ENCODE data around the gene AGPS. TPM values are rescaled to one million over a fixed set of nuclear protein-coding genes. Genes with fewer than 3 reads are reported as not detected.

Gene AGPS
- total RNA-seq, 1 experiment from 2014 or later: 60.9 TPM

DNA sequence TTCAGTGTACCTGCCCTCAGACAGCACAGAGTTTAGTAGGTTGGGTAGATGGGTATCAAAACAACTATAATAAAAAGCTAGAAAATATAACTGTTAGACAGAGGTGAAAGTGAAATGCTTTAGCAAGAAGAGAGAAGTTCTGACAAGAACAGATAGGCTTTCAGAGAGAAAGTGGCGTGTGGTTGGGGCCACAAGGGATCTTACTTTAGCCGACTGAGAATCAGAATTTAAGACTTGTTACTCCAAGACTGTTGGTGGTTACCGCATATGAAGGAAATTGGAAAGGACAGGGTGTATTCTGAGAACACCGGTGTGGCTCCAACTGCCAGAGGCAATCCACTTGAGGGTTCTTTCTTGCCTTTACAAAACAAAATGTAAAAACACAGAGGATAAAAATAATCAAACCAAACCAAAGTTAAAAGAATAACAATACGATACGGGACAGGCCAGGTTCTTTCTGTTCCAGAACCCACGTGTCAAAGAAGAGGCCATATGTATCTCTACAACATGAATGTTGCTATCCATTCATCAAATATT, 44.4 kb upstream of the AGPS start:
- H3K4me3 Mint-ChIP-seq: no peak overlapping the region
- H3K23ac ChIP-seq (ENCODE audit: insufficient read length, low read depth, low read length): no peak overlapping the region
- no peak overlapping the region for H2BK15ac ChIP-seq (ENCODE audit: low read depth, low read length)
- no CpG with 5 or more reads among the region's 7 CpGs for WGBS (ENCODE audit: extremely low coverage, insufficient read length, low lambda C conversion rate)
- no peak overlapping the region for H3T11ph ChIP-seq (ENCODE audit: low read length)
- H4K20me1 ChIP-seq (ENCODE audit: control insufficient read depth, insufficient read depth, insufficient read length): no peaks in the 10 kb centered on the region
- no peak overlapping the region for H2AK5ac ChIP-seq (ENCODE audit: insufficient read length, low read length)
- H3K23me2 ChIP-seq (ENCODE audit: insufficient read length, low read depth, low read length, poor library complexity, severe bottlenecking): no peaks in the 10 kb centered on the region
- H3K27me3 ChIP-seq (ENCODE audit: insufficient read depth, low read length): no peaks in the 10 kb centered on the region
- no peaks in the 10 kb centered on the region for H3K79me1 ChIP-seq (ENCODE audit: insufficient read depth, low read depth, low read length, poor library complexity, severe bottlenecking)
- H3K9me3 ChIP-seq (ENCODE audit: control insufficient read depth, low read depth, low read length): no peaks in the 10 kb centered on the region
- no peaks in the 10 kb centered on the region for H3K36me3 Mint-ChIP-seq (ENCODE audit: insufficient read depth in 1 of 3, low read depth in 3 of 3)
- no peak overlapping the region for H4K8ac ChIP-seq (replicated peaks; ENCODE audit: insufficient read length, low read depth, low read length)
- H3K18ac ChIP-seq (ENCODE audit: insufficient read length, low read depth, low read length): no peak overlapping the region
- H2BK120ac ChIP-seq (ENCODE audit: low read depth, low read length, poor library complexity, severe bottlenecking): no peak overlapping the region
- no peak overlapping the region for H3K9ac ChIP-seq (ENCODE audit: extremely low read depth, insufficient read length, low read length)
- no peaks in the 10 kb centered on the region; the same call in 1 of the 2 replicates for H3K79me2 ChIP-seq (ENCODE audit: insufficient read depth, low read length)
- no peak overlapping the region for H4K91ac ChIP-seq (ENCODE audit: insufficient read length, low read depth, low read length)
- no peak for TF ChIP-seq CTCF (conservative IDR thresholded peaks at IDR 0.05)
- no peak overlapping the region for H3K27ac ChIP-seq (ENCODE audit: insufficient read length, low read depth, low read length)
- H3K14ac ChIP-seq (ENCODE audit: insufficient read depth, low read length): no peak overlapping the region
- H2BK5ac ChIP-seq (ENCODE audit: insufficient read length, low read length): no peak overlapping the region
- H3K4me2 ChIP-seq (ENCODE audit: insufficient read depth, insufficient read length, low read length): no peak overlapping the region
- no peak overlapping the region for H3K56ac ChIP-seq (ENCODE audit: insufficient read length, low read depth, low read length)
- H2BK12ac ChIP-seq (ENCODE audit: insufficient read length, low read depth, low read length): no peak overlapping the region
- no peak for DNase-seq
- no peaks in the 10 kb centered on the region for H3K27me3 Mint-ChIP-seq (ENCODE audit: low read depth)
- H3K9me3 Mint-ChIP-seq: no peaks in the 10 kb centered on the region
- no peak overlapping the region for H2BK20ac ChIP-seq (ENCODE audit: low read depth, low read length, poor library complexity, severe bottlenecking)
- H3K4me1 ChIP-seq (ENCODE audit: insufficient read depth, low read length): no peaks in the 10 kb centered on the region
- no peak overlapping the region for H4K5ac ChIP-seq (ENCODE audit: insufficient read length, low read depth, low read length)
- H3K4me1 Mint-ChIP-seq: no peaks in the 10 kb centered on the region
- no peak overlapping the region for H2AFZ ChIP-seq (ENCODE audit: low read length)
- no peak overlapping the region for H3K4ac ChIP-seq (ENCODE audit: low read depth, low read length)
- H3K27ac Mint-ChIP-seq: no peak overlapping the region
